HG02798 (cell line): ENCODE data around the gene FBXO48.
A peak's percentile ranks its signal among the peaks of the same experiment; 100 is the strongest.

ENCODE experiments used
- ATAC-seq: cut with Tn5 transposase; IDR thresholded peaks from one replicate; pipeline ENCODE4 v1.9.1; 2021; ENCODE audit warnings: mild to moderate bottlenecking; ENCODE audit not compliant: unreplicated experiment, poor library complexity

The FBXO48 gene

DNA sequence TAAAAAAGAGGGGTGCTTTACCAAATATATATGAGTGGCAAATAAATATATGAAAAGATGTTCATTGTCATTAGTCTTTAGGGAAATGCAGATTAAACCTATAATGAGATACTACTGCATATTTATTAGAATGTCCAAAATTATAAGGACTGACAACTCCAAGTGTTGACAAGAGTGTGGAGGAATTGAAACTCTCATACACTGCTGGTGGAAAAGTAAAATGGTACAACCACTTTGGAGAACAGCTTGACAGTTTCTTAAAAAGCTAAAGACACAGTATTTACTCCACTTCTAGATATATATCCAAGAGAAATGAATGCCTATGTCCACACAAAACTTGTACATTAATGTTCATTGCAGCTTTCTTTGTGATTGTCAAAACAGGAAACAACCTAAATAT, 51.6 kb downstream of the FBXO48 start:
- no peak for ATAC-seq

DNA sequence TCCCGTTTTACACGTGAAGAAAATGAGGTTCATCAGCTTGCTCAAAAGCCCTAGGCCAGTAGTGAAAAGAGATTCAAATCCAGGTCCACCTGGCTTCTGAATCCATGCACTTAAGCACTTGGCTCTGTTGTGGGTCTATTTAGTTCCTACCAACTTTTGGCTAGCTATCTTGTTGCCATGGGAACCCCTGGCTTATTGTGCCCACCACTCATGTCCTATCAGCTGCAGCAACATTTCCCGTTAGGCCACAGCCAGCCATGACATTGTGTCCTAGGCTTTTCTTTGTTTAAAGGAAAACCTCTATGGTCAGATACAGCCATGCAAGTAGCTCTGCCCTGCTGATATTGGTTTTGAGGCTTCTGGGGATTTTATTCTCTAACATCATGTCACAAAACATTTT, 52.2 kb downstream of the FBXO48 start:
- ATAC-seq: no peak

DNA sequence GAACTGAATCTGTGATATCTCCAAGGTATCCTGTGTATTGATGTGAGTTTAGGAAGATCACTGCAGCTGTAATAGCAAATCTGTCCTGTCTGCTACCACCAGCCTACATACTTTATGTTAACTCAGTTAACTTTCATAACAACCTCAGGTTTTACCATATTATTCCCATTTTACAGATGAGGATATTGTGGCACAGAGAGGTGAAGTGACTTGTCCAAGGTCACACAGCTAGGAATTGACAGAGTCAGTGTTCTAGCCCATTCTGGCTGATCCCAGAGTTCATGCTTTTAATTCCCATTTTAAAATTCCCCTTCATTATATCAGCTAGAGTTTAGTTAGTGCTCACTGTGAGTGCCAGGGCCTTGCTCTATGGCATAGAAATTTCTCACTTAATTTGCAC, 52.6 kb downstream of the FBXO48 start:
- ATAC-seq: no peak

DNA sequence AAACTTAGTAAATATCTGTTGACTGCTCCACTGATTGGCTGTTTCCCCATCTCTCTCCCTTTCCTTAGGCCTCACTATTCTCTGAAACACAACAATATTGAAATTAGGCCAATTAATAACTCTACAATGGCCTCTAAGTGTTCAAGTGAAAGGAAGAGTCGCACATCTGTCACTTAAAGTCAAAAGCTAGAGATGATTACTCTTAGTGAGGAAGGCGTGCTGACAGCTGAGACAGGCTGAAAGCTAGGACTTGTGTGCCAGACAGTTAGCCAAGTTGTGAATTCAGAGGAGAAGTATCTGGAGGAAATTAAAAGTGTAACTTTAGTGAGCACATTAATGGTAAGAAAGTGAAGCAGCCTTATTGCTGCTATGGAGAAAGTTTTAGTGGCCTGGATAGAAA, 53.6 kb downstream of the FBXO48 start:
- ATAC-seq: no peak

DNA sequence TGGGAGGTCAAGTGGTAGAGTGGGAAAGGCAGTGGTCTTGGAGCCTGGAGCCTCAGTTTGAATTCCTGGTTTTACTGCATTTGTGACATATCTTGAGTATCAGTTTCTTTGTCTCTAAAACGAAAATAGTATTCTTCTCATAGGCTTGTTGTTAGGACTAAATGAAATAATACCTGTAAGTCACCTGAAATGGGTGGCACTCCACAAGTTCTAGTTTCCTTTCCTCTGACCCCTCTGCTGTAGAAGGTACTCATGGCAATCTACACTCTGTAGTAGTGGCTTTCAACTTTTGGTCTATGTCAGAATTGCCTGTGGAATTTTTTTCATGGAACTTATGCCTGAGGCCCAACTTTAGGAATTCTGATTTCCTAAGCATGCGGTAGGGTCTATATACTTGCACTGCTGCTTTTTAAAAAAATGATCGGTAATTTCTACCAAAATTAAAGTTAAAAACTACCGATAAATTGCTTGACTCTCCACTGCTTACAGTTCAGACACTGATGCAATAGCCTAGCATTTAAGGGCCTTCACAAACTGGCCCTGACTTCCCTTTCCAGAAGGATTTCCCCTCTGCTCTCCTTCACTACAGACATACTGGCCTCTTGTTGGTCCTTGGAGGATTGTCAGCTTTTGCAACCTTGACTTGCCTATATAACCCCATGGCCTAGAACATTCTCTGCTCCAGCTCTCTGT, 54.8 kb downstream of the FBXO48 start:
- peak; percentile 44 for ATAC-seq

DNA sequence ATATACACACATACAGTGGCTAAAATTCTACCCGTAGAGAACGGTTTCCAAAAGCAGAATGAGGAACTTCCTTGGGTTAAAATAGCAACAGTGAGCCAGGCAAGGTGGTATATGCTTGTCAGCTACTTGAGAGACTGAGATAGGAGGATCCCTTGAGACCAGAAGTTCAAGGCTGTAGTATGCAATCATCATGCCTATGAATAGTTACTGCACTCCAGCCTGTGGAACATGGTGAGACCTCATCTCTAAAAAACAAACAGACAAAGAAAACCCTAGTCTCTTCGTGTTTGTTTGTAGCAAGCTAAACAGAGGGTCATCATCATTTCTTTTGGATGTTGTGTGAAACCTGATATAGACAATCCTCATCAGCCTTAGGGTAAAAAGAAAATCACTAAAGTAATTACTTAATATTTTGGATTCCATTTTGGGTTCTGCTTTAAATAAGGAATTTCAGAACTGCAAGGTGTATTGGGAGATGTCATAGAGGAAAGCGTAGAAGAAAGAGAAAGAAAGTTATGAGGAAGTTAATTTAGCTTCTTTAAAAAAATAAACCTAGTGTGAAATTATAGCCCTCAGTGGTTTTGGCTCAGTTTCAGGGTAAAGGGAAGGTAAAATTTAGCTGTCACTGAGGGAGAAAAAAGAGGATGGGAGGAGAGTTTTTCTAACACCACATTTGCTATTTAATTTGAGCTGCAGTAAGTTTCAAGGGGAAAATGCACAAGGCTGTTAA, 55.5 kb downstream of the FBXO48 start:
- peak; percentile 90 for ATAC-seq
